AG04450 (cell line): ENCODE data around the gene CCT2. TPM values are rescaled to one million over a fixed set of nuclear protein-coding genes. Genes with fewer than 3 reads are reported as not detected.

Experiments
- CTCF ChIA-PET: fragments of 300-600, 350-600 bp; formaldehyde crosslinking; extraction: SDS; loops from one replicate; lab custom pipeline; 2022; ENCODE audit warnings: antibody characterized with exemption, inconsistent platforms; lab: Charles Lee
- POLR2A ChIA-PET: fragments of 350-600 bp; formaldehyde crosslinking; extraction: SDS; loops from one replicate; lab custom pipeline; 2021; ENCODE audit warnings: antibody characterized with exemption, inconsistent platforms; lab: Yijun Ruan, JAX
- DNase-seq: peaks from one replicate; pipeline ENCODE4 v3.0.0-alpha.2; 2011; ENCODE audit warnings: low read depth, low spot score
- H3K27ac ChIP-seq: one replicate; pipeline ENCODE4 v1.5.1; 2012; ENCODE audit warnings: low read depth, low read length, control low read depth
- H3K27me3 ChIP-seq: one replicate; pipeline ENCODE4 v1.6.0; 2012; ENCODE audit warnings: low read length; ENCODE audit not compliant: control insufficient read depth, insufficient read depth
- H3K4me3 ChIP-seq: 2 replicates; pipeline ENCODE4 v1.5.1; 2011; ENCODE audit warnings: mild to moderate bottlenecking, low read depth, low read length, control low read depth
- H3K9me3 ChIP-seq: 2 replicates; pipeline ENCODE4 v1.5.1; 2012; ENCODE audit warnings: low read length; ENCODE audit not compliant: control insufficient read depth, insufficient read depth
- CTCF ChIP-seq: IDR thresholded peaks from 2 replicates; pipeline ENCODE4 v1.5.1; 2011; ENCODE audit warnings: low read depth, low read length, control low read depth, inconsistent platforms
- polyA plus RNA-seq: library from polyadenylated mRNA; depleted of rRNA; stranded (reverse); fragments of >200 nt; gene quantifications from 2 replicates; pipeline ENCODE4 v1.2.3, GENCODE V29; 2011

The CCT2 gene
- polyA plus RNA-seq, 1 experiment: 284 TPM

DNA sequence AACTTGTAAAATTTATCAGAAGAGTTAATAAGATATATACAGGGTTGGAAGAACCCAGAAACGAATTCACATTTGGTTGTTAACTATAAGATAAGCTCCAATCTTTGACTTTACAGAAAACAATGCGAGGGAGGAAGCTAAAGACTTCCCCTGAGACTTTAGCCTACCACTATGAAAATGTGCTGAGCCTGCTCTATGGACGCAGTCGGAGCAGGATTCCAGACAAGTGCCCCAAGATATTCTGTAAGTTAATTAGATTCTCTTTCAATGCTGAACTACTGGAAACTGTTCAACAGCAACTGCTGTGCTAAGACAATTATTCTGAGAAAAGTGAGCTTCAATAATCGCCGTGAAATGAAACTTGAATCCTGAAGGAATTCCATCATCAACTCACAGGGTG lies 33.8 kb downstream of the CCT2 start:
- POLR2A ChIA-PET: interaction anchor here (0.6 kb wide), 1 partner anchor 17 kb away, joined by 3 read pairs; no protein-coding TSS in a partner anchor
- no peak for TF ChIP-seq CTCF
- CTCF ChIA-PET: interaction anchor here (0.6 to 7.0 kb wide), 2 partner anchors 20 to 353 kb away, joined by 7 to 48 read pairs; no protein-coding TSS in a partner anchor
- Histone ChIP-seq H3K27ac (no peak overlapping the region), H3K4me3 (no peak overlapping the region), H3K27me3 (peaks cover 18% of the 10 kb centered on the region), H3K9me3 (no peaks in the 10 kb centered on the region; the same call in 1 of the 2 replicates)
- no peak for DNase-seq

DNA sequence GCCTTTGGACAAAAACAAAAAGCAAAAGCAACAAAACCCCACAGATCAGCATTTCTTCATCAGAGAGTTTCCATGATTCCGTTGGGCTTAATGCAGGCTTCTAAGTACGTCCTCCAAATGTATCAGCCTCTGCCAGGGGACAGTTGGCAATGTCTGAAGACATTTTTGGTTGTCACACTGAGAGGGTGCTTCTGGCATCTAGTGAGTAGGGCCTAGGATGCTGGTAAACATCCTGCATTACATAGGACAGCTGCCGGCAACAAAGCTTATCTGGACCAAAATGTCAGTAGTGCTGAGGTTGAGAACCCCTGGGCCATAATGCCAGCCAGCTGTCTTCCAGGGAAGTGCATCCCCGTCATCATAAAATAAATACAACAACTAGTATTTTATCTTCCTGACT lies 34.8 kb downstream of the CCT2 start:
- no peaks in the 10 kb centered on the region; the same call in 1 of the 2 replicates for H3K9me3 ChIP-seq
- no peak overlapping the region for H3K4me3 ChIP-seq
- TF ChIP-seq CTCF: no peak
- ChIA-PET POLR2A (no interaction called here), CTCF (interaction anchor here (7.0 kb wide), 1 partner anchor 19 kb away, joined by 48 read pairs; no protein-coding TSS in a partner anchor)
- no peak overlapping the region for H3K27ac ChIP-seq
- no peak for DNase-seq
- H3K27me3 ChIP-seq: peaks cover 18% of the 10 kb centered on the region

- no peak for TF ChIP-seq CTCF
- CTCF ChIA-PET: interaction anchor here (0.7 to 7.0 kb wide), 4 partner anchors 10 to 264 kb away, joined by 3 to 48 read pairs (median 6); no protein-coding TSS in a partner anchor
- Histone ChIP-seq H3K9me3 (no peaks in the 10 kb centered on the region; the same call in 1 of the 2 replicates), H3K4me3 (no peak overlapping the region), H3K27ac (no peak overlapping the region), H3K27me3 (peaks cover 16% of the 10 kb centered on the region)
- POLR2A ChIA-PET: no interaction called here
- DNase-seq: no peak
Measured at GRCh38 chr12:69620921-69621320, 35.7 kb downstream of the CCT2 start.

DNA sequence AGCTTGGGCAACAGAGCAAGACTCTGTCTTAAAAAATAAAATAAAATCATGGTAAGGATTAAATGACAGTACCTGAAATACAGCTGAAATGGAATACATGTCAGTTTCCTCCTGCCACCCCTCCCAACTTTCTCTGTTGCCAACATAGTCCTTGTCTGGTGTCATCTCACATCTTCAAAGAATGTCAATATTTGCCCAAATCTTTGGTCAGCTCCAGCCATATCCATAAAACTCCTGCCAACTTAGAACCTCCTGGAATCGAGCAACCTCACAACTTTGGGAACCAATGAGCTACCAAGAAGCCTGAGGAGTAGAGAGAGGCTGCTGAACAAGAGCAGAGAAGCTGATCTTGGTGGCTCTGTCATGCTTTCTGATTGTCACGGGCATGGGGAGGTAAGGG lies 36.3 kb downstream of the CCT2 start:
- H3K27ac ChIP-seq: no peak overlapping the region
- ChIA-PET POLR2A (no interaction called here), CTCF (interaction anchor here (1.0 to 7.0 kb wide), 4 partner anchors 9 to 264 kb away, joined by 3 to 48 read pairs (median 6); no protein-coding TSS in a partner anchor)
- no peak for DNase-seq
- no peaks in the 10 kb centered on the region; the same call in 1 of the 2 replicates for H3K9me3 ChIP-seq
- peaks cover 17% of the 10 kb centered on the region for H3K27me3 ChIP-seq
- TF ChIP-seq CTCF: no peak
- H3K4me3 ChIP-seq: no peak overlapping the region

DNA sequence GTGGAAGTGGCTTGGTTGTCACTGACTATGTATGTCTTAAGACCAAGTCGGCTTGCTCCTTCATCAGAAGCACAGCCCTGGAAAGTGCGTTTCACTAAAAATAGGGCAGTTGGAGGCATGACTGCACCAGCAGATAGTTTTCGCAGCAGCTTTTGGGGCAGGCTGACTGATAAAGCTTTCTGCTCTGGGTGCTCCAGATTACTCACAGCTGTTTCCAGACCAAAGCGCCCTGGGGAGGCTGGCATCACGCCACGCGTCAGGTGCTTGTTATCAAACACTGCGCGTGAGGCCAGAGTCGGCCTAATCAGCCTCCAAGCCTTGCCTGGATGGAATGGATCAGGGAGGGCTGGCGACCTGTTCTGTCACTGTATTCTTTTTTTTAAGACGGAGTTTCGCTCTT lies 38.7 kb downstream of the CCT2 start:
- peaks cover 17% of the 10 kb centered on the region for H3K27me3 ChIP-seq
- H3K27ac ChIP-seq: no peak overlapping the region
- POLR2A ChIA-PET: no interaction called here
- no peak overlapping the region for H3K4me3 ChIP-seq
- CTCF ChIA-PET: interaction anchor here (0.5 to 1.5 kb wide), 2 partner anchors 15 to 16 kb away, joined by 4 to 14 read pairs; no protein-coding TSS in a partner anchor
- no peaks in the 10 kb centered on the region for H3K9me3 ChIP-seq
- DNase-seq: peak; percentile 16
- TF ChIP-seq CTCF: no peak
